GM12878 (cell line): ENCODE measurements around the gene MYH9. TPM values are rescaled to one million over a fixed set of nuclear protein-coding genes. Genes with fewer than 3 reads are reported as not detected.

Experiments used
- ATAC-seq: fragments of 200-7000 bp; cut with Tn5 transposase; 3 replicates; pipeline ENCODE4 v1.9.1; 2020; ENCODE audit warnings: mild to moderate bottlenecking, moderate library complexity
- BruUV-seq: library from RNA; stranded (reverse); fragments of 400-500 nt; replicated peaks from 2 replicates; lab custom pipeline; 2021; lab: Mats Ljungman, UMichigan
- CTCF ChIA-PET: fragments of 300-600 bp; sonication (Branson Sonifier 250); formaldehyde crosslinking; extraction: SDS; loops from one replicate; lab custom pipeline; 2021; ENCODE audit warnings: inconsistent platforms; lab: Yijun Ruan, JAX
- POLR2A ChIA-PET: fragments of 350-600 bp; formaldehyde crosslinking; extraction: SDS; loops from one replicate; lab custom pipeline; 2021; ENCODE audit warnings: inconsistent platforms; lab: Charles Lee
- RAD21 ChIA-PET: fragments of 300-600 bp; sonication (Branson Sonifier 250); formaldehyde crosslinking; loops from one replicate; lab custom pipeline; 2023; ENCODE audit warnings: antibody characterized with exemption; ENCODE audit not compliant: unreplicated experiment; lab: Charles Lee
- SMC1A ChIA-PET: fragments of 300-600 bp; sonication (Branson Sonifier 250); formaldehyde crosslinking; loops from one replicate; lab custom pipeline; 2023; ENCODE audit not compliant: unreplicated experiment, uncharacterized antibody; lab: Charles Lee
- DNase-seq: peaks from one replicate; pipeline ENCODE4 v3.0.0-alpha.2; 2011; ENCODE audit warnings: low read depth, low spot score
- FAIRE-seq: peaks from 3 replicates; lab custom pipeline; 2011; peaks lifted over from hg19 to GRCh38; lab: Jason Lieb, UNC
- H2AFZ ChIP-seq: 2 replicates; pipeline ENCODE4 v1.6.0; 2011; ENCODE audit warnings: low read depth, low read length, control low read depth; ENCODE audit not compliant: control insufficient read depth
- H3K27ac ChIP-seq: 2 replicates; pipeline ENCODE4 v1.5.1; 2011; ENCODE audit warnings: control low read depth; ENCODE audit not compliant: control insufficient read depth, insufficient read depth
- H3K27me3 ChIP-seq, 2 experiments: replicated peaks in 1 of 2; 2 replicates each; pipeline versions ENCODE4 v1.6.0 to v1.6.1; 2011; ENCODE audit warnings: low read length in 1 of 2; ENCODE audit not compliant: control insufficient read depth in 2 of 2, insufficient read depth in 2 of 2
- H3K36me3 ChIP-seq, 2 experiments: 2 replicates each; pipeline ENCODE4 v1.5.1; 2011; ENCODE audit warnings: low read length in 1 of 2; ENCODE audit not compliant: control insufficient read depth in 2 of 2, insufficient read depth in 2 of 2
- H3K4me1 ChIP-seq: 2 replicates; pipeline ENCODE4 v1.6.1; 2011; ENCODE audit warnings: mild to moderate bottlenecking, low read length, moderate library complexity, mixed read lengths; ENCODE audit not compliant: control insufficient read depth, insufficient read depth
- H3K4me2 ChIP-seq: 2 replicates; pipeline ENCODE4 v1.6.0; 2011; ENCODE audit warnings: control low read depth; ENCODE audit not compliant: control insufficient read depth, insufficient read depth
- H3K4me3 ChIP-seq: fragments of 200-600 bp; sonication (generic); 2 replicates; pipeline ENCODE4 v1.5.1; 2016
- H3K79me2 ChIP-seq: 2 replicates; pipeline ENCODE4 v1.6.0; 2011; ENCODE audit warnings: low read length; ENCODE audit not compliant: control insufficient read depth, insufficient read depth
- H3K9ac ChIP-seq: 2 replicates; pipeline ENCODE4 v1.8.0; 2011; ENCODE audit warnings: low read length, control low read depth, mixed read lengths; ENCODE audit not compliant: control insufficient read depth, insufficient read depth
- H3K9me3 ChIP-seq: replicated peaks from 3 replicates; pipeline ENCODE4 v1.5.1; 2011; ENCODE audit warnings: mild to moderate bottlenecking, low read length; ENCODE audit not compliant: control insufficient read depth, insufficient read depth
- H4K20me1 ChIP-seq: 2 replicates; pipeline ENCODE4 v1.6.0; 2011; ENCODE audit not compliant: control insufficient read depth, insufficient read depth
- ATF7 ChIP-seq: fragments of 450-650 bp; IDR thresholded peaks from 2 replicates; pipeline ENCODE4 v1.6.1; 2016; ENCODE audit warnings: low read depth, mild to moderate bottlenecking
- HCFC1 ChIP-seq: fragments of 150-350 bp; IDR thresholded peaks from 2 replicates; pipeline ENCODE4 v1.6.1; 2014; ENCODE audit warnings: low read length
- IKZF2 ChIP-seq, 2 experiments: fragments of 450-650 bp; IDR thresholded peaks; 2 replicates each; pipeline ENCODE4 v1.6.1; 2017; ENCODE audit warnings: mild to moderate bottlenecking in 2 of 2, moderate library complexity in 2 of 2
- LARP7 ChIP-seq: fragments of 450-650 bp; IDR thresholded peaks from 2 replicates; pipeline ENCODE4 v1.6.1; 2017; ENCODE audit warnings: mild to moderate bottlenecking
- MEF2B ChIP-seq: fragments of 450-650 bp; IDR thresholded peaks from 2 replicates; pipeline ENCODE4 v1.6.1; 2018; ENCODE audit warnings: mild to moderate bottlenecking, moderate library complexity; ENCODE audit not compliant: partially characterized antibody, poor library complexity, severe bottlenecking
- MLLT1 ChIP-seq: fragments of 450-650 bp; IDR thresholded peaks from 2 replicates; pipeline ENCODE4 v1.6.1; 2016; ENCODE audit warnings: mild to moderate bottlenecking
- MXI1 ChIP-seq: fragments of 150-350 bp; IDR thresholded peaks from 2 replicates; pipeline ENCODE4 v1.6.1; 2011; ENCODE audit warnings: low read depth, mild to moderate bottlenecking, inconsistent platforms, low read length, improper control_type of control experiment
- NBN ChIP-seq: fragments of 450-650 bp; IDR thresholded peaks from 2 replicates; pipeline ENCODE4 v1.6.1; 2016
- PAX5 ChIP-seq: IDR thresholded peaks from 2 replicates; pipeline ENCODE4 v1.6.1; 2011; ENCODE audit warnings: low read depth, low read length, borderline replicate concordance
- POLR2A ChIP-seq: IDR thresholded peaks from 2 replicates; pipeline ENCODE4 v1.6.1; 2011; ENCODE audit warnings: low read depth, mild to moderate bottlenecking, low read length
- POLR2AphosphoS5 ChIP-seq: IDR thresholded peaks from 2 replicates; pipeline ENCODE4 v1.6.1; 2011; ENCODE audit warnings: mild to moderate bottlenecking, low read length, inconsistent platforms
- REST ChIP-seq: IDR thresholded peaks from 2 replicates; pipeline ENCODE4 v1.6.1; 2012; ENCODE audit warnings: mild to moderate bottlenecking, low read depth, low read length
- SMARCA5 ChIP-seq: fragments of 450-650 bp; IDR thresholded peaks from 2 replicates; pipeline ENCODE4 v1.6.1; 2017; ENCODE audit warnings: mild to moderate bottlenecking
- SMC3 ChIP-seq: IDR thresholded peaks from 2 replicates; pipeline ENCODE4 v1.6.1; 2011; ENCODE audit warnings: low read length, improper control_type of control experiment, borderline replicate concordance
- ZNF207 ChIP-seq: fragments of 450-650 bp; IDR thresholded peaks from 2 replicates; pipeline ENCODE4 v1.6.1; 2014; ENCODE audit warnings: antibody characterized with exemption, mild to moderate bottlenecking, borderline replicate concordance
- ZNF24 ChIP-seq: fragments of 450-650 bp; IDR thresholded peaks from 2 replicates; pipeline ENCODE4 v1.6.1; 2017; ENCODE audit warnings: antibody characterized with exemption, mild to moderate bottlenecking
- WGBS: methylation state at CpG from one replicate; pipeline ENCODE4 v1.1.6; 2016; ENCODE audit warnings: low lambda C conversion rate; ENCODE audit not compliant: insufficient replicate concordance, insufficient coverage; ENCODE audit errors: missing lambda C conversion rate; 5-methylcytosine and 5-hydroxymethylcytosine counted together
- in situ Hi-C: fragments of 300-500 bp; cut with MboI; formaldehyde crosslinking; loops from 9 replicates; pipeline ENCODE4 v1.14.3; 2018; ENCODE audit warnings: mixed read lengths
- intact Hi-C: fragments of 100-400 bp; cut with micrococcal nuclease; formaldehyde crosslinking; loops from one replicate; pipeline ENCODE4 v1.14.2; 2022; ENCODE audit not compliant: unreplicated experiment
- polyA plus RNA-seq, 11 experiments: library from polyadenylated mRNA; depleted of rRNA in 4 of 11; unstranded in 6 of 11; stranded (reverse) in 5 of 11; fragments of >200 nt; fragmentation: Nextera tagmentation in 4 of 11; fragmentation: Illumina TruSeq in 1 of 11; extraction: Ambion mirVana in 4 of 11; extraction: Trizol in 1 of 11; gene quantifications; 1 replicate in 1 of 11; 2 replicates in 10 of 11; pipeline versions ENCODE4 v1.2.1 to v1.2.3, GENCODE V29; 2011 to 2016; ENCODE audit warnings: inconsistent platforms in 2 of 11, missing spikeins in 2 of 11, low read depth in 1 of 11
- total RNA-seq, 4 experiments: library from RNA; depleted of rRNA in 3 of 4; stranded (reverse); fragments of >200 nt in 3 of 4; fragmentation: Illumina TruSeq in 1 of 4; extraction: Trizol in 1 of 4; gene quantifications; 2 replicates each; pipeline versions ENCODE4 v1.2.1 to v1.2.3, GENCODE V29; 2013 to 2021

MYH9 gene
- total and polyA plus RNA-seq, 10 of the 15 experiments (the other 5 are each of a cell fraction or from before 2014, with no cell fraction given): 5.1 to 525 (median 145) TPM

GRCh38 chr22:36384766-36385481 lies 2.8 kb downstream of the MYH9 start:
- no TSS peak for BruUV-seq
- POLR2A ChIA-PET: interaction anchor here (0.7 to 5.6 kb wide), 15 partner anchors 8 to 160 kb away, joined by 3 to 53 read pairs (median 4); partner anchors contain the start of gene TXN2
- SMC1A ChIA-PET: interaction anchor here (0.6 to 3.3 kb wide), 11 partner anchors 14 to 845 kb away, joined by 3 to 23 read pairs (median 9); no protein-coding TSS in a partner anchor
- RAD21 ChIA-PET: interaction anchor here (0.5 to 4.4 kb wide), 13 partner anchors 8 to 85 kb away, joined by 3 to 40 read pairs (median 5); no protein-coding TSS in a partner anchor
- H3K4me2 ChIP-seq: peak overlapping the region; percentile 88
- peak overlapping the region; percentile 88 for H3K27ac ChIP-seq
- H3K9me3 ChIP-seq: no peaks in the 10 kb centered on the region
- in situ Hi-C loops: no loop called here
- peak overlapping the region; percentile 78 for H3K9ac ChIP-seq
- 0 out of 2 replicates have a peak, but pooled peaks have one; percentile 13 for TF ChIP-seq ZNF24
- TF ChIP-seq SMARCA5: peak; percentile 30
- peak; percentile 47; the same call in 1 of the 2 replicates for TF ChIP-seq POLR2AphosphoS5
- peak; percentile 61; the same call in 1 of the 2 replicates for TF ChIP-seq NBN
- TF ChIP-seq SMC3: peak; percentile 14; the same call in 1 of the 2 replicates
- 0 out of 4 replicates have a peak, but pooled peaks of 1 of the 2 experiments have one; percentile 42 for TF ChIP-seq IKZF2 (IDR thresholded peaks at IDR 0.05)
- no peak for TF ChIP-seq ZNF207
- peak; percentile 45 for TF ChIP-seq MLLT1
- no peak for TF ChIP-seq LARP7
- TF ChIP-seq MEF2B: peak; percentile 14
- peak; percentile 26; the same call in 1 of the 2 replicates for TF ChIP-seq MXI1
- 0 out of 2 replicates have a peak, but pooled peaks have one; percentile 16 for TF ChIP-seq ATF7
- no peak for TF ChIP-seq HCFC1
- TF ChIP-seq REST: no peak
- peak; percentile 23; the same call in 1 of the 2 replicates for TF ChIP-seq POLR2A
- no peak for TF ChIP-seq PAX5
- FAIRE-seq (no peak), ATAC-seq (no peak), DNase-seq (no peak)
- peaks cover under 1 to 5% of the 10 kb centered on the region in 2 experiments; a peak in 3 of 4 replicates for H3K36me3 ChIP-seq
- H3K27me3 ChIP-seq: no peaks in the 10 kb centered on the region
- no peak overlapping the region for H2AFZ ChIP-seq
- CTCF ChIA-PET: interaction anchor here (0.7 to 2.5 kb wide), 11 partner anchors 9 to 87 kb away, joined by 3 to 10 read pairs (median 4); no protein-coding TSS in a partner anchor
- H4K20me1 ChIP-seq: no peaks in the 10 kb centered on the region; the same call in 1 of the 2 replicates
- WGBS: 4% methylated on average over 7 of the region's 7 CpGs
- peaks cover 28% of the 10 kb centered on the region for H3K4me1 ChIP-seq
- H3K79me2 ChIP-seq: peaks cover 73% of the 10 kb centered on the region
- H3K4me3 ChIP-seq: peak overlapping the region; percentile 74
- intact Hi-C loops: loop anchor here (5.0 kb wide), 1 partner anchor 87 kb away; no protein-coding TSS in a partner anchor
